Astrocyte (in vitro differentiated cells and primary cell): ENCODE measurements around the gene ADGRL1. TPM values are rescaled to one million over a fixed set of nuclear protein-coding genes. Genes with fewer than 3 reads are reported as not detected.

Source experiments
- DNase-seq: peaks from one replicate; pipeline ENCODE4 v3.0.0-alpha.2; 2010; ENCODE audit warnings: low read depth
- FAIRE-seq: peaks from 2 replicates; lab custom pipeline; 2011; peaks lifted over from hg19 to GRCh38; lab: Jason Lieb, UNC
- H2AFZ ChIP-seq: 2 replicates; pipeline ENCODE4 v1.6.0; 2012; ENCODE audit warnings: low read depth, low read length, inconsistent platforms
- H3K27ac ChIP-seq: 2 replicates; pipeline ENCODE4 v1.5.1; 2011; ENCODE audit warnings: low read depth, low read length, inconsistent platforms
- H3K27me3 ChIP-seq: 2 replicates; pipeline ENCODE4 v1.6.0; 2011; ENCODE audit warnings: low read length, inconsistent platforms; ENCODE audit not compliant: insufficient read depth
- H3K36me3 ChIP-seq: 2 replicates; pipeline ENCODE4 v1.5.1; 2011; ENCODE audit warnings: low read length, inconsistent platforms; ENCODE audit not compliant: insufficient read depth
- H3K4me1 ChIP-seq: 2 replicates; pipeline ENCODE4 v1.5.1; 2011; ENCODE audit warnings: low read length, inconsistent platforms; ENCODE audit not compliant: insufficient read depth
- H3K4me2 ChIP-seq: 2 replicates; pipeline ENCODE4 v1.6.0; 2012; ENCODE audit warnings: low read length, inconsistent platforms
- H3K4me3 ChIP-seq: 2 replicates; pipeline ENCODE4 v1.5.1; 2011; ENCODE audit warnings: low read depth, mild to moderate bottlenecking, low read length, inconsistent platforms; ENCODE audit not compliant: insufficient read depth
- H3K79me2 ChIP-seq: 2 replicates; pipeline ENCODE4 v1.6.0; 2012; ENCODE audit warnings: mild to moderate bottlenecking, low read length, inconsistent platforms; ENCODE audit not compliant: insufficient read depth
- H3K9ac ChIP-seq: 2 replicates; pipeline ENCODE4 v1.6.0; 2012; ENCODE audit warnings: mild to moderate bottlenecking, low read length, inconsistent platforms
- H3K9me3 ChIP-seq: 2 replicates; pipeline ENCODE4 v1.5.1; 2012; ENCODE audit warnings: low read depth, mild to moderate bottlenecking, low read length, inconsistent platforms; ENCODE audit not compliant: insufficient read depth
- H4K20me1 ChIP-seq: 2 replicates; pipeline ENCODE4 v1.6.0; 2012; ENCODE audit warnings: low read length, inconsistent platforms; ENCODE audit not compliant: insufficient read depth
- H3K27ac Mint-ChIP-seq: one replicate; pipeline ENCODE4 v1.8.0; 2021; ENCODE audit warnings: mild to moderate bottlenecking, mixed read lengths; ENCODE audit not compliant: unreplicated experiment
- H3K27me3 Mint-ChIP-seq: one replicate; pipeline ENCODE4 v1.8.0; 2021; ENCODE audit warnings: low read depth, mixed read lengths; ENCODE audit not compliant: unreplicated experiment
- H3K36me3 Mint-ChIP-seq: one replicate; pipeline ENCODE4 v1.8.0; 2021; ENCODE audit warnings: low read depth, mixed read lengths; ENCODE audit not compliant: unreplicated experiment
- H3K4me1 Mint-ChIP-seq: one replicate; pipeline ENCODE4 v1.8.0; 2021; ENCODE audit warnings: low read depth, mixed read lengths; ENCODE audit not compliant: unreplicated experiment
- H3K4me3 Mint-ChIP-seq: one replicate; pipeline ENCODE4 v1.8.0; 2021; ENCODE audit warnings: mild to moderate bottlenecking, moderate library complexity, mixed read lengths; ENCODE audit not compliant: unreplicated experiment
- H3K9me3 Mint-ChIP-seq: one replicate; pipeline ENCODE4 v1.8.0; 2021; ENCODE audit warnings: mild to moderate bottlenecking, mixed read lengths; ENCODE audit not compliant: unreplicated experiment
- EZH2 ChIP-seq: IDR thresholded peaks from 2 replicates; pipeline ENCODE4 v1.6.1; 2012; ENCODE audit warnings: mild to moderate bottlenecking, low read length, inconsistent platforms; ENCODE audit not compliant: insufficient read depth
- total RNA-seq: library from RNA; stranded (reverse); gene quantifications from 2 replicates; pipeline ENCODE4 v1.2.1, GENCODE V29; 2021
- TF ChIP-seq, protein P1 (sequence below): IDR thresholded peaks from 2 replicates; pipeline ENCODE4 v1.5.1; 2011; ENCODE audit warnings: low read depth, mild to moderate bottlenecking, inconsistent platforms, low read length, moderate library complexity; ENCODE audit not compliant: insufficient read depth

ADGRL1 gene
- total RNA-seq, 1 donor from 2014 or later: 40.9 TPM

DNA sequence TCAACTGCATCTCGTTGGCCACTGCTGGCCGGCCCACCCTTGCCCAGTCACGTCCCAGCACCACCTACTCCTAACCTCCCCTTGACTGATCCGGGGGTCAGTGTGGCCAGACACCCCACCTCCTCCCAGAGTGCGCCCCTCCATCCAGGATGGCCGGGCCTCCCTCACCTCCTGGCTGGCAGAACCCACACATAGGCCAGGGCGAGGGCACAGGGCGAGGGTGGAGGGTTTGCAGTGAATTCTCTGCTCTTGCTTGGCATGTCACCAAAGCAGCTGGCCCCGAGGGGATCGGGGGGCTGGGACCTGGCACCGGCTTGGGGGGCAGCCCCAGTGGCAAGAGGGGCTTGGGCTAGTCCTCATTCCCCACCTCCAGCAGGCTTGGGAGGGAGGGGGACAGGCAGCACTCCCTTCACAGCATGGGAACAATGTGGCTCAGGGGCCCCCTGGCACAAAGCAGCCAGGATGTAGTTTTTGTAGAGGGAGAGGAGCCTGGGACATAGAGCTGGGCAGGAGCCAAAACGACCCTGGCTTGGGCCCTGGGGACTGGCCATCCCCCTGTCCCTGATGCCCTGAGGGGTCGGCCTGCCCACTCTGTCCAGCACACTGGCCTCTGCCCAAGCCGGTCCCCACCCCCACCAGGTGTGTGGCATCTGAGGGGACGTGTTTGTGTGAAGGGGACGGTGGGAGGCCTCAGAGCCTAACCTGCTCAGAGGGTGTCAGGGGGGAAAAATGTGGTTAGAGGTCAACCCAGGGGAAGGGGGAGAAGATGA is 41.1 kb downstream of the ADGRL1 start:
- no peak overlapping the region for H3K27ac Mint-ChIP-seq
- no peaks in the 10 kb centered on the region for H3K27me3 Mint-ChIP-seq
- no peak for DNase-seq
- no peaks in the 10 kb centered on the region for H3K9me3 Mint-ChIP-seq
- TF ChIP-seq EZH2: no peak
- TF ChIP-seq, protein P1, sequence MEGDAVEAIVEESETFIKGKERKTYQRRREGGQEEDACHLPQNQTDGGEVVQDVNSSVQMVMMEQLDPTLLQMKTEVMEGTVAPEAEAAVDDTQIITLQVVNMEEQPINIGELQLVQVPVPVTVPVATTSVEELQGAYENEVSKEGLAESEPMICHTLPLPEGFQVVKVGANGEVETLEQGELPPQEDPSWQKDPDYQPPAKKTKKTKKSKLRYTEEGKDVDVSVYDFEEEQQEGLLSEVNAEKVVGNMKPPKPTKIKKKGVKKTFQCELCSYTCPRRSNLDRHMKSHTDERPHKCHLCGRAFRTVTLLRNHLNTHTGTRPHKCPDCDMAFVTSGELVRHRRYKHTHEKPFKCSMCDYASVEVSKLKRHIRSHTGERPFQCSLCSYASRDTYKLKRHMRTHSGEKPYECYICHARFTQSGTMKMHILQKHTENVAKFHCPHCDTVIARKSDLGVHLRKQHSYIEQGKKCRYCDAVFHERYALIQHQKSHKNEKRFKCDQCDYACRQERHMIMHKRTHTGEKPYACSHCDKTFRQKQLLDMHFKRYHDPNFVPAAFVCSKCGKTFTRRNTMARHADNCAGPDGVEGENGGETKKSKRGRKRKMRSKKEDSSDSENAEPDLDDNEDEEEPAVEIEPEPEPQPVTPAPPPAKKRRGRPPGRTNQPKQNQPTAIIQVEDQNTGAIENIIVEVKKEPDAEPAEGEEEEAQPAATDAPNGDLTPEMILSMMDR: no peak
- no peaks in the 10 kb centered on the region for H3K9me3 ChIP-seq
- H4K20me1 ChIP-seq: no peaks in the 10 kb centered on the region
- no peak overlapping the region for H3K4me2 ChIP-seq
- H3K79me2 ChIP-seq: no peaks in the 10 kb centered on the region
- H3K4me3 Mint-ChIP-seq: no peak overlapping the region
- H3K27ac ChIP-seq: no peak overlapping the region
- no peak overlapping the region for H2AFZ ChIP-seq
- no peaks in the 10 kb centered on the region for H3K36me3 ChIP-seq
- H3K4me3 ChIP-seq: no peak overlapping the region
- no peak overlapping the region for H3K9ac ChIP-seq
- H3K27me3 ChIP-seq: no peaks in the 10 kb centered on the region
- H3K36me3 Mint-ChIP-seq: peaks cover 5% of the 10 kb centered on the region
- FAIRE-seq: no peak
- H3K4me1 ChIP-seq: no peaks in the 10 kb centered on the region
- H3K4me1 Mint-ChIP-seq: peaks cover 3% of the 10 kb centered on the region

DNA sequence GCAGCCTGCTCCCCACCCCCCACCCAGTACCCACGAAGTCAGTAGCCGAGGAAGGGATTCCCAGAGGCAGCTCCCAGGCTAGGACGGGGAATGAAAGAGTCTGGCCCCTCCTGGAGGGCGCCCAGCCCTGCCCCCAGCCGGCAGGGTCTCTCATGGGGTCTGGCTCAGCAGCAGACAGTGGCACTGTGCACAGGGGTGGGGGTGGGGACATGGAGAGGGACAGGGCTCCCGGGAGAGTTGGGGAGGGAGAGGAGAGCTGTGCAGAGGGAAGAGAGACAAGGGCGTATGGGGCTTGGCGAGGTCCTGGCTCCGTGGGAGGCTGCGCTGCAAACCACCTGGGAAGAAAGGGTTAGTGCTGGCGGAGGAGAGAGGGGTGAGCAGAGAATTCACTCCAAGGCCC is 41.9 kb downstream of the ADGRL1 start:
- Histone ChIP-seq H3K9me3 (no peaks in the 10 kb centered on the region), H3K36me3 (no peaks in the 10 kb centered on the region), H4K20me1 (no peaks in the 10 kb centered on the region), H3K4me2 (no peak overlapping the region), H3K9ac (no peak overlapping the region), H3K4me3 (no peak overlapping the region), H2AFZ (no peak overlapping the region), H3K79me2 (no peaks in the 10 kb centered on the region), H3K27me3 (no peaks in the 10 kb centered on the region), H3K27ac (no peak overlapping the region), H3K4me1 (no peaks in the 10 kb centered on the region)
- FAIRE-seq (no peak), DNase-seq (no peak)
- Mint-ChIP-seq H3K9me3 (no peaks in the 10 kb centered on the region), H3K27me3 (no peaks in the 10 kb centered on the region), H3K36me3 (peaks cover 11% of the 10 kb centered on the region), H3K4me1 (peaks cover 3% of the 10 kb centered on the region), H3K27ac (no peak overlapping the region), H3K4me3 (no peak overlapping the region)
- TF ChIP-seq, protein P1: no peak
- TF ChIP-seq EZH2: no peak

DNA sequence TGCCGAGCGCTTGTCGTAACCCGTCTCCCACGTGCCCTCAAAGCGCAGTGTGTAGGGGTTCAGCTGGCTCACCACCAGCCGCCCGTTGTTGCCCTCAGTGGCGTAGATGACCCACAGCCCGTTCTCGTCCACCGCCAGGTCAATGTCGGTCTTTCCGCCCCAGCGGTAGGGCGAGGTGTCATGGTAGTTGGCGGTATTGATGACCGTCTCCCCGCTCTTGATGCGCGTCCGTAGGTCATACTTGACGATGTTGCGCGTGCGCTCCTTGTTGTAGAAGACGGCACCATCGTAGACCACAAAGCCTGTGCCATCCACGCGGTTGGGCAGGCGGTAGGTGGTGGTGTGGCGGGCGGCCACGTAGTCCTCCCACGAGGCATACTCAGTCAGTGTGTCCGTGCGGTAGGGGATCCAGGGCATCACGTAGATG is 43.1 kb downstream of the ADGRL1 start:
- no peak for FAIRE-seq
- H3K79me2 ChIP-seq: no peaks in the 10 kb centered on the region
- no peak overlapping the region for H3K27ac ChIP-seq
- no peak overlapping the region for H3K4me2 ChIP-seq
- H3K27me3 ChIP-seq: no peaks in the 10 kb centered on the region
- no peaks in the 10 kb centered on the region for H3K9me3 Mint-ChIP-seq
- H3K36me3 Mint-ChIP-seq: peaks cover 12% of the 10 kb centered on the region
- DNase-seq: no peak
- H3K4me1 Mint-ChIP-seq: peaks cover 3% of the 10 kb centered on the region
- H3K4me1 ChIP-seq: no peaks in the 10 kb centered on the region
- no peak overlapping the region for H3K4me3 ChIP-seq
- TF ChIP-seq, protein P1: no peak
- TF ChIP-seq EZH2: no peak
- H4K20me1 ChIP-seq: no peaks in the 10 kb centered on the region
- H3K9ac ChIP-seq: no peak overlapping the region
- no peak overlapping the region for H3K27ac Mint-ChIP-seq
- no peak overlapping the region for H2AFZ ChIP-seq
- H3K4me3 Mint-ChIP-seq: no peak overlapping the region
- no peaks in the 10 kb centered on the region for H3K27me3 Mint-ChIP-seq
- H3K9me3 ChIP-seq: no peaks in the 10 kb centered on the region
- H3K36me3 ChIP-seq: no peaks in the 10 kb centered on the region
